IMR-90 (cell line): ENCODE data around the gene ACSL4. TPM values are rescaled to one million over a fixed set of nuclear protein-coding genes. Genes with fewer than 3 reads are reported as not detected.

Experiments used
- ATAC-seq: fragments of 200-7000 bp; cut with Tn5 transposase; 2 replicates; pipeline ENCODE4 v1.9.1; 2020; ENCODE audit warnings: low read depth, mild to moderate bottlenecking, moderate library complexity
- BruUV-seq: library from RNA; stranded (reverse); fragments of 400-500 nt; replicated peaks from 2 replicates; lab custom pipeline; 2021; lab: Mats Ljungman, UMichigan
- CTCF ChIA-PET: fragments of 300-600 bp; formaldehyde crosslinking; extraction: SDS; loops from one replicate; lab custom pipeline; 2021; ENCODE audit warnings: antibody characterized with exemption; lab: Yijun Ruan, JAX
- POLR2A ChIA-PET: fragments of 300-600 bp; sonication (Branson Sonifier 250); formaldehyde crosslinking; loops from one replicate; lab custom pipeline; 2022; ENCODE audit warnings: antibody characterized with exemption; ENCODE audit not compliant: unreplicated experiment; lab: Charles Lee
- DNase-seq: peaks from one replicate; pipeline ENCODE4 v3.0.0; 2013
- H2AFZ ChIP-seq: replicated peaks from 2 replicates; pipeline ENCODE3; 2013; ENCODE audit warnings: low read length, mild to moderate bottlenecking; ENCODE audit not compliant: poor library complexity
- H2AK5ac ChIP-seq: 2 replicates; pipeline ENCODE4 v1.6.1; 2013; ENCODE audit warnings: low read depth, low read length, inconsistent platforms
- H2AK9ac ChIP-seq: replicated peaks from 2 replicates; pipeline ENCODE3; 2013; ENCODE audit warnings: mild to moderate bottlenecking, low read depth, low read length, moderate library complexity; ENCODE audit not compliant: poor library complexity
- H2BK120ac ChIP-seq: 2 replicates; pipeline ENCODE4 v1.6.1; 2013; ENCODE audit warnings: low read depth, low read length, inconsistent platforms
- H2BK15ac ChIP-seq: 3 replicates; pipeline ENCODE4 v1.6.1; 2013; ENCODE audit warnings: low read depth, low read length, inconsistent platforms
- H2BK20ac ChIP-seq: 2 replicates; pipeline ENCODE4 v1.6.1; 2013; ENCODE audit warnings: low read depth, mild to moderate bottlenecking, inconsistent platforms, low read length, moderate library complexity
- H2BK5ac ChIP-seq: 2 replicates; pipeline ENCODE4 v1.6.1; 2013; ENCODE audit warnings: mild to moderate bottlenecking, low read depth, low read length, inconsistent platforms; ENCODE audit not compliant: poor library complexity, severe bottlenecking
- H3K14ac ChIP-seq: replicated peaks from 2 replicates; pipeline ENCODE4 v1.6.1; 2013; ENCODE audit warnings: low read depth, low read length, inconsistent platforms
- H3K18ac ChIP-seq: 2 replicates; pipeline ENCODE4 v1.6.1; 2013; ENCODE audit warnings: low read depth, low read length, control low read depth
- H3K23ac ChIP-seq: 2 replicates; pipeline ENCODE4 v1.6.1; 2013; ENCODE audit warnings: low read depth, low read length, inconsistent platforms
- H3K27ac ChIP-seq: 2 replicates; pipeline ENCODE4 v1.5.1; 2013; ENCODE audit warnings: mild to moderate bottlenecking, control low read depth, low read length; ENCODE audit not compliant: insufficient read depth
- H3K27me3 ChIP-seq: 2 replicates; pipeline ENCODE4 v1.6.1; 2013; ENCODE audit warnings: low read length; ENCODE audit not compliant: control insufficient read depth, insufficient read depth
- H3K36me3 ChIP-seq: 2 replicates; pipeline ENCODE4 v1.6.1; 2013; ENCODE audit warnings: low read length, mixed read lengths; ENCODE audit not compliant: control insufficient read depth, insufficient read depth
- H3K4ac ChIP-seq: 2 replicates; pipeline ENCODE4 v1.6.1; 2013; ENCODE audit warnings: low read depth, low read length, inconsistent platforms
- H3K4me1 ChIP-seq: 2 replicates; pipeline ENCODE4 v1.6.1; 2013; ENCODE audit warnings: low read length, mixed read lengths; ENCODE audit not compliant: control insufficient read depth, insufficient read depth
- H3K4me2 ChIP-seq: 2 replicates; pipeline ENCODE4 v1.6.1; 2013; ENCODE audit warnings: low read depth, mild to moderate bottlenecking, control low read depth, low read length, moderate library complexity
- H3K4me3 ChIP-seq: 2 replicates; pipeline ENCODE4 v1.5.1; 2013; ENCODE audit warnings: low read depth, mild to moderate bottlenecking, control low read depth, low read length, moderate library complexity; ENCODE audit not compliant: insufficient read depth
- H3K56ac ChIP-seq: 2 replicates; pipeline ENCODE4 v1.6.1; 2013; ENCODE audit warnings: low read length, inconsistent platforms; ENCODE audit not compliant: insufficient read depth; ENCODE audit errors: extremely low read depth
- H3K79me1 ChIP-seq, 2 experiments: 2 replicates each; pipeline ENCODE4 v1.6.1; 2013; ENCODE audit warnings: low read length in 2 of 2, inconsistent platforms in 1 of 2, low read depth in 1 of 2
- H3K9ac ChIP-seq: 2 replicates; pipeline ENCODE4 v1.6.1; 2013; ENCODE audit warnings: low read depth, low read length, control low read depth
- H3K9me1 ChIP-seq: 2 replicates; pipeline ENCODE4 v1.6.1; 2013; ENCODE audit warnings: low read length, inconsistent platforms; ENCODE audit not compliant: insufficient read depth
- H3K9me3 ChIP-seq: 2 replicates; pipeline ENCODE4 v1.6.1; 2013; ENCODE audit warnings: low read length; ENCODE audit not compliant: control insufficient read depth, insufficient read depth
- H4K20me1 ChIP-seq: 2 replicates; pipeline ENCODE4 v1.6.1; 2013; ENCODE audit warnings: low read length, inconsistent platforms; ENCODE audit not compliant: insufficient read depth
- H4K5ac ChIP-seq: 2 replicates; pipeline ENCODE4 v1.6.1; 2013; ENCODE audit warnings: mild to moderate bottlenecking, low read depth, low read length, control low read depth
- H4K8ac ChIP-seq, 2 experiments: 2 replicates each; pipeline ENCODE4 v1.6.1; 2013; ENCODE audit warnings: low read depth in 2 of 2, low read length in 2 of 2, control low read depth in 1 of 2, inconsistent platforms in 1 of 2
- H4K91ac ChIP-seq: 2 replicates; pipeline ENCODE4 v1.6.1; 2013; ENCODE audit warnings: low read depth, low read length, inconsistent platforms; ENCODE audit not compliant: insufficient read depth
- BHLHE40 ChIP-seq: fragments of 150-350 bp; IDR thresholded peaks from 2 replicates; pipeline ENCODE4 v1.6.1; 2016; ENCODE audit warnings: mild to moderate bottlenecking, low read depth, low read length
- CTCF ChIP-seq: conservative IDR thresholded peaks from 2 replicates; pipeline ENCODE4 v1.5.1; 2012; ENCODE audit warnings: mild to moderate bottlenecking, low read depth, low read length, improper control_type of control experiment
- ELK1 ChIP-seq: fragments of 150-350 bp; IDR thresholded peaks from 2 replicates; pipeline ENCODE4 v1.6.1; 2016; ENCODE audit warnings: low read depth, mild to moderate bottlenecking, low read length, moderate library complexity, borderline replicate concordance
- FOS ChIP-seq: fragments of 150-350 bp; IDR thresholded peaks from 2 replicates; pipeline ENCODE4 v1.6.1; 2016; ENCODE audit warnings: low read depth, low read length
- MAFK ChIP-seq: IDR thresholded peaks from 2 replicates; pipeline ENCODE4 v1.6.1; 2012; ENCODE audit warnings: low read depth, low read length, improper control_type of control experiment
- MAZ ChIP-seq: IDR thresholded peaks from 2 replicates; pipeline ENCODE4 v1.6.1; 2012; ENCODE audit warnings: low read depth, mild to moderate bottlenecking, low read length, improper control_type of control experiment, moderate library complexity, borderline replicate concordance
- MXI1 ChIP-seq: IDR thresholded peaks from 2 replicates; pipeline ENCODE4 v1.6.1; 2012; ENCODE audit warnings: low read depth, mild to moderate bottlenecking, low read length, moderate library complexity, borderline replicate concordance
- NFE2L2 ChIP-seq: fragments of 150-350 bp; IDR thresholded peaks from 2 replicates; pipeline ENCODE4 v1.6.1; 2016; ENCODE audit warnings: low read depth, mild to moderate bottlenecking, low read length
- POLR2A ChIP-seq: IDR thresholded peaks from 2 replicates; pipeline ENCODE4 v1.6.1; 2012; ENCODE audit warnings: mild to moderate bottlenecking, low read depth, low read length
- RAD21 ChIP-seq: IDR thresholded peaks from 2 replicates; pipeline ENCODE4 v1.6.1; 2012; ENCODE audit warnings: low read length, improper control_type of control experiment
- RCOR1 ChIP-seq: IDR thresholded peaks from 2 replicates; pipeline ENCODE4 v1.6.1; 2012; ENCODE audit warnings: mild to moderate bottlenecking, low read length, improper control_type of control experiment; ENCODE audit not compliant: insufficient replicate concordance
- RFX5 ChIP-seq: IDR thresholded peaks from 2 replicates; pipeline ENCODE4 v1.8.0; 2012; ENCODE audit warnings: low read depth, mild to moderate bottlenecking, low read length, moderate library complexity
- SMC3 ChIP-seq: fragments of 150-350 bp; IDR thresholded peaks from 2 replicates; pipeline ENCODE4 v1.6.1; 2016; ENCODE audit warnings: low read depth, mild to moderate bottlenecking, antibody characterized with exemption, low read length, moderate library complexity
- USF2 ChIP-seq: fragments of 150-350 bp; IDR thresholded peaks from 2 replicates; pipeline ENCODE4 v1.6.1; 2017; ENCODE audit warnings: mild to moderate bottlenecking, antibody characterized with exemption, low read length, low read depth
- WGBS, 2 experiments: methylation state at CpG; one replicate each; pipeline versions ENCODE4 v1.1.5 to v1.1.7; 2013; ENCODE audit warnings: missing lambda C conversion rate in 2 of 2; ENCODE audit not compliant: insufficient read length in 1 of 2; ENCODE audit errors: extremely low coverage in 2 of 2; 5-methylcytosine and 5-hydroxymethylcytosine counted together
- dilution Hi-C: fragments of 300-500 bp; cut with HindIII; formaldehyde crosslinking; loops from one replicate; pipeline ENCODE4 v1.14.3; 2018; ENCODE audit warnings: low sequenced_read_pairs; ENCODE audit not compliant: unreplicated experiment
- in situ Hi-C: fragments of 300-500 bp; cut with MboI; formaldehyde crosslinking; loops from 3 replicates; pipeline ENCODE4 v1.14.3; 2019; ENCODE audit warnings: low sequenced_read_pairs, inconsistent platforms, mixed read lengths
- intact Hi-C: fragments of 100-400 bp; cut with micrococcal nuclease; formaldehyde crosslinking; loops from 2 replicates; pipeline ENCODE4 v1.10.0; 2022
- polyA plus RNA-seq, 3 experiments: library from polyadenylated mRNA; depleted of rRNA; stranded (reverse); fragments of >200 nt; gene quantifications; 2 replicates each; pipeline ENCODE4 v1.2.3, GENCODE V29; 2012; ENCODE audit warnings: low replicate concordance in 1 of 3
- total RNA-seq: library from RNA; depleted of rRNA; stranded (reverse); fragments of >200 nt; gene quantifications from 2 replicates; pipeline ENCODE4 v1.2.3, GENCODE V29; 2012

The ACSL4 gene
- total and polyA plus RNA-seq, 2 of the 4 experiments (the other 2 are of a cell fraction): 29.6 to 59.7 TPM

- no peak for TF ChIP-seq MAFK
- TF ChIP-seq NFE2L2: no peak
- no peak for TF ChIP-seq SMC3
- TF ChIP-seq RCOR1: no peak
- TF ChIP-seq USF2: no peak
- TF ChIP-seq BHLHE40: no peak
- TF ChIP-seq POLR2A: no peak
- TF ChIP-seq RAD21: no peak
- no peak for TF ChIP-seq ELK1
- no peak for TF ChIP-seq MXI1
- TF ChIP-seq CTCF: no peak
- no peak for TF ChIP-seq RFX5
- TF ChIP-seq MAZ: no peak
- no peak for TF ChIP-seq FOS
- no TSS peak for BruUV-seq
- Histone ChIP-seq H3K9me3 (no peaks in the 10 kb centered on the region), H2AK9ac (no peak overlapping the region), H2BK120ac (no peak overlapping the region), H2BK15ac (no peak overlapping the region), H3K27me3 (peaks cover 3% of the 10 kb centered on the region; the same call in 1 of the 2 replicates), H2AFZ (no peak overlapping the region), H2AK5ac (no peak overlapping the region), H4K91ac (no peak overlapping the region), H4K5ac (no peak overlapping the region), H3K56ac (no peak overlapping the region), H3K4me2 (no peak overlapping the region), H3K27ac (no peak overlapping the region), H3K4me1 (peaks cover 4% of the 10 kb centered on the region), H3K9ac (no peak overlapping the region), H2BK20ac (no peak overlapping the region), H2BK5ac (no peak overlapping the region), H3K18ac (no peak overlapping the region), H3K36me3 (peaks cover 3% of the 10 kb centered on the region), H3K23ac (no peak overlapping the region), H3K79me1 (peaks cover 0 to 34% of the 10 kb centered on the region in 2 experiments), H4K20me1 (peaks cover 39% of the 10 kb centered on the region), H3K9me1 (peaks cover 2% of the 10 kb centered on the region; the same call in 1 of the 2 replicates), H4K8ac (no peak overlapping the region), H3K4ac (no peak overlapping the region), H3K4me3 (no peak overlapping the region), H3K14ac (no peak overlapping the region)
- DNase-seq (no peak), ATAC-seq (no peak)
- intact Hi-C loops: no loop called here
- POLR2A ChIA-PET: no interaction called here
- WGBS, 2 experiments: 67% methylated on average over 1 of the region's 2 CpGs; no CpG with 5 or more reads in 1 of the 2 experiments
- dilution Hi-C loops: no loop called here
- in situ Hi-C loops: no loop called here
- CTCF ChIA-PET: no interaction called here
Observed at GRCh38 chrX:109691752-109692151, 41.3 kb downstream of the ACSL4 start.
